ENCODE data around the gene ACAA2.

Gene ACAA2

DNA sequence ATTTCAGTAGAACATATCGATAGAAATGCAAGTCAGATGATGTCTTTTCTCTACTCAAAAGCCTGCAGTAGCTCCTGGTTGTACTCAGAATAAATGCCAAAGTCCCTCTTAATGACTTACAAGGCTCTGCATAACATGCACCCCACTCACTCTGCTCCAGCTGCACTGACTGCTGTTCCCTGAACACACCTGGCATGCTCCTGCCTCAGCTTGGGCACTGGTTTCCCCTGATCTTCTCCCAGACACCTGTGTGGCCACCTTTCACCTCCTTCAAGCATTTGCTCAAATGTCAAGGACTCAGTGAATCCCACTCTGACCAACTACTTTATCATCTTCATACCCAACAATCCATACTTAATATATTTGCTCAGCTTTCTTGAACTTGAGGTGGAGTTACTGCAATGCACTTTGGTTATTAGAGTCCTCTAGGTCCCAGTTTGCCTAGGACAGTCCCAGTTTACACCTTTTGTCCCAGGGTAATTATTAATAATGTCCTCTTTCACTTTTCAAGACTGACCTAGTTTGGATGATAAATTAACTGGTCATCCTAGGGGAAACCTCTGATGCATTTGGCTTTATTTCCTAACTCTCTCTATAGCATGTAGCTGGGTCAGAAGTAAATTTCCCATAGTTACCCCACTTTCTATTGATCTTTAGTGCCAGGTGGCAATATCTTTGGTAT is 44.1 kb downstream of the ACAA2 start:
- no peaks in the 10 kb centered on the region for H3K27me3 Mint-ChIP-seq
- H3K4me3 Mint-ChIP-seq: no peak overlapping the region
- no peaks in the 10 kb centered on the region for H3K4me1 Mint-ChIP-seq (ENCODE audit: low read depth)
- no peak overlapping the region for H3K27ac Mint-ChIP-seq
- peaks cover 3% of the 10 kb centered on the region for H3K9me3 Mint-ChIP-seq
- no peaks in the 10 kb centered on the region for H3K36me3 Mint-ChIP-seq (ENCODE audit: low read depth)

DNA sequence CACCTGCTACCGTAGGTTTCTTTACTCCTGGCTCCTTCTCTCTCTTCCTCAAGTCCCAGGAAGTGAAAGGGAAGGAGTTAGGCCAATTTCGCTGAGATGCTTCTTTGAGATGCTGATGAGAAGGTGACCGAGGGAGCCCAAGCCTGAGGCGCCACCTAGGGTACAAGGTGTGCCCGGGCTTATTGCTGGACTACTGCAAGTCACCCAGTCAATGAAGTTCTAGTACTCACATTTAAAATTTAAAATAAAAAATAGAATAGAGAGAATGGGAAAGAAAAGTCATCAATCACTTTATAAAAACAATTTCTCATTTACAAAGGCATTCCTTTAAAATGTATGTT is 45.3 kb downstream of the ACAA2 start:
- no peaks in the 10 kb centered on the region for H3K4me1 Mint-ChIP-seq (ENCODE audit: low read depth)
- no peaks in the 10 kb centered on the region for H3K36me3 Mint-ChIP-seq (ENCODE audit: low read depth)
- no peaks in the 10 kb centered on the region for H3K9me3 Mint-ChIP-seq
- H3K4me3 Mint-ChIP-seq: no peak overlapping the region
- H3K27me3 Mint-ChIP-seq: no peaks in the 10 kb centered on the region
- no peak overlapping the region for H3K27ac Mint-ChIP-seq

DNA sequence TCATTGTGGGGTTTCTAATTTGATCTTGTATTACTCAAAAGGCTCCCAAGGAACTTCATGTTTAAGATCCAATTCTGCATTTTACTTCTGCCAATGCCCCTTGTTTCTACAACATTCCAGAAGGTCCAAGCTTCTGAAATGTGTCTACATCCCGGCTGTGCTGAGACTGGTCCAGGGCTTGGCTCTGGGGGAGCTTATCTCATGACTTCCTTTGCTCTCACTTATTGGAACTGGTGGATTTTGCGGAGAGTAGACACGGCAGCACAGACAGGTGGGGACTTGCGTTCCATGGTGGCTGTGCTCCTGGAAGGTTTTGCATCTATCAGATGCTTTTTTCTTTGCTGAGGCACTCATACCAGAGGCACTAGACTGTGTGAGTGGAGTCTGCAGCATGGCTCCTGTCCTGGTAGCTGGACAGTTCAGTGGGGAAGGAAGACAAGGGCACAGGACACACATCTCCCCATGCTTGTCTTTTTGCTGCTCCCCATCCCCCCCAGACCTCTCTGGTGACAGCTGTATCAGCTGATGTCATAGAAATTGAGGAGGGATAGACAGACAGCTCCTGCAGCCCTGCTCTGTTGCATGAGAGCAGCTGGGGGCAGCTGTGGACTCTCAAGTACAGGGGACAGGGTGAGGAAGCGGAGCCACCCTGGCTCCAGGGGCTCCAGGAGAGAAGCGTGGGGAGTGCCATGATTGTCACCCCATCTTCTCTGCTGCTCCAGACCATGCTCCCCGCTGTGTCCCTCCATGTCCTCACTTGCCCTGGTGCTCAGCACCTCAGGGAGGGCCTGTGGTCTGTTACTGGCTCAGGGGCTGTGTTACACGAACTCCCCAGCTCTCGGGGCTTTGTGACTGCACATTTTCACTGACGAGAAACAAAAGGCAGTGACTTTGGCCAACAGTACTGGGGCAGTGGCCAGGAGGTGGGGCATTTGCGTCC is 46.0 kb downstream of the ACAA2 start:
- Mint-ChIP-seq H3K27ac (no peak overlapping the region), H3K4me3 (no peak overlapping the region), H3K27me3 (no peaks in the 10 kb centered on the region), H3K9me3 (no peaks in the 10 kb centered on the region), H3K4me1 (ENCODE audit: low read depth) (no peaks in the 10 kb centered on the region), H3K36me3 (ENCODE audit: low read depth) (no peaks in the 10 kb centered on the region)

DNA sequence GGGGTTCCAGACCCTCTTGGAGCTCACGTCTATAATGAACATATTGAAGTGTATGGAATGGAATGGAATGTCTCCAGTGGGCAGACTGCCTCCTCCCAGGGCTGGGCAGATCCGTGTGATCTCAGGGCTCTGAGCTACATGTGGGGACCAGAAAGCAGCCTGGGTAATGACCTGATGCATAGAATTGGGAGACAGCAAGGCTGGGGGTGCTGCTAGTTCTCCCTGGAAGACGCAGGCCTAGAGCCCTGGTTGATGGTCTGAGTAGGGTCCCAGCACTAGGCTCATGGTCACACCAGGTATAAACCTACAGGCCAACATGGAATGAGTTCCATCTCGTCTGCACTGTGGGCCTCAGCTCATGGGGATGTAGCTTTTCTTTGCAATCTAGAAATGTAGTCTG is 46.7 kb downstream of the ACAA2 start:
- Mint-ChIP-seq H3K27ac (no peak overlapping the region), H3K9me3 (no peaks in the 10 kb centered on the region), H3K4me1 (ENCODE audit: low read depth) (no peaks in the 10 kb centered on the region), H3K4me3 (no peak overlapping the region), H3K27me3 (no peaks in the 10 kb centered on the region), H3K36me3 (ENCODE audit: low read depth) (no peaks in the 10 kb centered on the region)

DNA sequence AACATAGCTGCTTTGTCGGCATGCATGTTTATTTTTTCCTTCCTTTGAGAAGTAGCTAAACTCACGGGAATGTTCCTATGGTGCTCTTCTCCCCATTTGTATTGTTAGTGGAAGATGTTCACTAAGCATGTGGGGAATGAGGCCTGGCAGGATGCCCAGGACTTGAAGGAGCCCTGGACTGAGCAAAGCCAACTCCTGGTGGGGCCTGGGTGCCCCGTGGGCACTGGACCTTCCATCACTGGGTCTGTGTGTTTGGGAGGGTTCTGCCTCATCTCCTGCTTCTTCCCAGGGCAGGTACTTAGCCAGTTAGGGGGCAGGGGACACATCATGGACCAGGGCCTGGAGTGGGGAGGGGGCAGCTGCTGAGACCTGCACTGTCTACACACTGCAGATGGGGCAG is 49.3 kb downstream of the ACAA2 start:
- H3K27ac Mint-ChIP-seq: no peak overlapping the region
- H3K9me3 Mint-ChIP-seq: no peaks in the 10 kb centered on the region
- H3K4me1 Mint-ChIP-seq (ENCODE audit: low read depth): no peaks in the 10 kb centered on the region
- no peaks in the 10 kb centered on the region for H3K36me3 Mint-ChIP-seq (ENCODE audit: low read depth)
- H3K4me3 Mint-ChIP-seq: no peak overlapping the region
- H3K27me3 Mint-ChIP-seq: no peaks in the 10 kb centered on the region

DNA sequence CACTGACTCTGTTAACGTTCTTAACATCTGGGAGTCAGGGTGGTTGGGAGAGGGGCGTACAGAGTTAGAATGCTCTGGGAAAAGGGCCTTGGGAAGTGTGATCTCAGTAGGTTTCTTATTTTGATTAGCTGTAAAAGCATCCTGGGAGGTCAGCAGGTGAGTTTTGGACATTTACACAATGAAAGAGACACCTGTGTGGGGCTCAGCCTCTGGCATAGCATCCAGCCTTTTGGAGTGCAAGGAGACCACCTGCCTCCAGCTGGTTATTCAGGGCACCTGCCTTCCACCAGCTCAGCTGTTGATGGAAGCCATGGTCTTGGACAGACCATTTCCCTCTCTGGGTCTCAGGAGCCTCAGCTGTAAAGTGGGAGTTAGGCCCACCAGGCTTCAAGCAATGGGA is 49.7 kb downstream of the ACAA2 start:
- H3K36me3 Mint-ChIP-seq (ENCODE audit: low read depth): no peaks in the 10 kb centered on the region
- H3K9me3 Mint-ChIP-seq: no peaks in the 10 kb centered on the region
- no peaks in the 10 kb centered on the region for H3K4me1 Mint-ChIP-seq (ENCODE audit: low read depth)
- no peak overlapping the region for H3K4me3 Mint-ChIP-seq
- no peaks in the 10 kb centered on the region for H3K27me3 Mint-ChIP-seq
- H3K27ac Mint-ChIP-seq: no peak overlapping the region

DNA sequence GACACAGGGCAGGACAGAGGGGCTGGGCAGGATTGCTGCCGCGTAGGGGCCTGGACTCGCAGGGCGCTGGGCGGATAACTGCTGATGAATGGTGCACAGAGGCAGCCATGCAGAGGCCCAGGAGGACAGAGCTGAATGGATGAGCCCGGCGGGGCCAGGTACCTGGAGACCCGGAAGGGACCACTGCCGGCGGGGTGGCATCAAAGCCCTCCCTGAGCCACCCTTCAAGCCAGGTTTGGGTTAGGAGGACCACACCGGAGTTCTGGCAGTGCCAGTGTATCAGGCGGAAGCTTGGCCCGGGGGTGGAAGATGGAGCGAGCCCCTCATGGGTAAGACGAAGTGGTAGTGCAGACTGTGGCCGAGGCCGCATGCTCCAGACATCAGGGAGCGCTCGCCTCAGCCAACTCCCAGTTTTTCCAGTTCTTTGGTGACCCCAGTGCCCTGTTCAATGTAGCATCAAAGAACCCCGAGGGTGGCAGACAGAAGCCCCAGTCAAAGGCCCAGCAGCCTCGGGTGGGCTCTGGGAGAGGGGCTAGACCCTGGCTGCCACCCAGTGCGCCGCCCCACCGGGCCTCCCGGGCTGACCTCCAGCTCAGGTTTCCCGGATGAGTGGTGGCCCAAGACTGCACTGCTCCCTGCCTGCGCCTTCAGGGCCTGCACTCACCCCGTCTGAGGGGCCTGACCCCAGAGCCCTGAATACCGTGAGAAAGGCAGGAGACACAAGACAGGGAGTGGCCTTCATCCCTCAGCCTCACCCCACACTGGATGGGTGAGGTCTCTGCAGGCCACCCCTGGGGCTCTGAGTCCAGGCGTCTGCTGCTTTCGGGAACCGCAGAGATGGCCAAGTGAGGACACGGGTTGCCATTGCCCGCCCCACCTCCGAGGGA is 50.9 kb downstream of the ACAA2 start:
- H3K9me3 Mint-ChIP-seq: no peaks in the 10 kb centered on the region
- H3K4me3 Mint-ChIP-seq: no peak overlapping the region
- H3K27ac Mint-ChIP-seq: no peak overlapping the region
- no peaks in the 10 kb centered on the region for H3K27me3 Mint-ChIP-seq
- no peaks in the 10 kb centered on the region for H3K36me3 Mint-ChIP-seq (ENCODE audit: low read depth)
- no peaks in the 10 kb centered on the region for H3K4me1 Mint-ChIP-seq (ENCODE audit: low read depth)

DNA sequence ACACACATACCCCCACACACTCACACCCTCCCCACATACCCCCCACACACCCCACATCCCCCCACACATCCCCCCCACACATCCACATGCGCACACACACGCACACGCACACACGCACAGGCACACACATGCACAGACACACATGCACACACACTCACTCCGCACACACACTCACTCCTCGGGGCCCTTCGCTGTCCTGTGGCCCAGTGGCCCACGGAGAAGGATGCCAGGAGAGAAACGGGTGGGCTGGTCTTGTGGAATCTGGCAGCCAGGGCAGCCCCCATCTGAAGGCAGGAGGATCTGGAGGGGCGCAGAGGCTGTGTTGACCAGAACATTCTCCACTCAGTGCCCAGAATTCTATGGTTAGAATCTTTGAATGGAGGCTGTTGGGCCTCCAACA is 51.6 kb downstream of the ACAA2 start:
- no peaks in the 10 kb centered on the region for H3K27me3 Mint-ChIP-seq
- H3K27ac Mint-ChIP-seq: no peak overlapping the region

DNA sequence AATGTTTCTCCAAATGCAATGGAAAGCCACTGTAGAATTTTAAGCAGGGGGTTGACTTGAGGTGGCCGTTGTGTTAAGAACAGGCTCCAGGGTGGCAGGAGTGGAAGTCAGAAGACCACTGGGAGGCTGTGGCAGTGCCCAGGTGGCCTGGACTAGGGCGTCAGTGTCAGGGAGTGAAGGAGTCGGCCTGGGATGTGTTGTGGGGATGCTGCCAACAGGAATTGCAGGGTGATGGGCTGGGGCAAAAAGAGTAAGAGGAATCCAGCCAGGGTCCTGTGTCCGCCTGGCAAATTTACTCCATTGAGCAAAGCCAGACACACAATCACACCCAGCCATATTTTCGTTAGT is 55.1 kb downstream of the ACAA2 start:
- Mint-ChIP-seq H3K27me3 (no peaks in the 10 kb centered on the region), H3K4me1 (ENCODE audit: low read depth) (no peaks in the 10 kb centered on the region), H3K9me3 (no peaks in the 10 kb centered on the region), H3K36me3 (ENCODE audit: low read depth) (no peaks in the 10 kb centered on the region), H3K4me3 (no peak overlapping the region), H3K27ac (no peak overlapping the region)

More for the DNA sequence above, 51.6 kb downstream of the ACAA2 start:
- Mint-ChIP-seq H3K4me3 (no peak overlapping the region), H3K9me3 (no peaks in the 10 kb centered on the region), H3K36me3 (ENCODE audit: low read depth) (no peaks in the 10 kb centered on the region), H3K4me1 (ENCODE audit: low read depth) (no peaks in the 10 kb centered on the region)

DNA sequence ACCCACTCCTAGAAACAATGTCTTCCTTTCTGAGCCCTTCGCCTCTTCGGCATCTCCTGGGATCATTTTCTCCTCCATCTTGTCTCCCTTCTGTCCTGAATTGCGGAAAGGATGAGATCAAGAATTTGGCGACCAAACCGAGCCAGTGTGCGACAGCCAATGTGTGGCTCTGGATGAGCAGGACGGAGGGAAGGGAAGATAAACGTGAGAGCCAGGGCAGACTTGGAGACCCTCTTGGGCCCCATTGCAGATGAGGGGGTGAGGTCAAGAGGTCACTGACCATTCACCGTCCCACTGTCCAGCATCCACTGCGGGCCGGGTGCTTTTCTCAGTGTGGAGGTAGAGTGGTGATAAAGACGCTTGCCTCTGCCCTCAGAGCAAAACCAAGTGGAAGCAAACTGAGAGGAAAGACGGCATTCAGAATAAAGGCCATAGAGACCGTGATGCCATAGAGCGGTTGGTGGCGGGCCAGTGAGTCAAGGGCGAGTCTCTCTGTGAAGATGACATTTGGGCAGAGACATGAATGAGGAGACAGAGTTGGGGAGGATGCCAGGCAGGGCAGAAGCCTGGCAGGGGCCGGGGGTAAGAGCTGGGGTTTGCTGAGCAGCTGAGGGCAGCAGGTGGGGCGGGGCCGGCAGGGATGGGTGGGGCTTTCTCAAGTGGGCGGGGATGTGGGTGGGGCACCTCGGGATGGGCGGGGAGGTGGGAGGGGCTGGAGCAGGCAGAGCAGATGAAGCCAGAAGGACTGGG is 55.6 kb downstream of the ACAA2 start:
- H3K27me3 Mint-ChIP-seq: no peaks in the 10 kb centered on the region
- no peak overlapping the region for H3K27ac Mint-ChIP-seq
- H3K4me3 Mint-ChIP-seq: no peak overlapping the region
- H3K36me3 Mint-ChIP-seq (ENCODE audit: low read depth): no peaks in the 10 kb centered on the region
- H3K4me1 Mint-ChIP-seq (ENCODE audit: low read depth): no peaks in the 10 kb centered on the region
- no peaks in the 10 kb centered on the region for H3K9me3 Mint-ChIP-seq

DNA sequence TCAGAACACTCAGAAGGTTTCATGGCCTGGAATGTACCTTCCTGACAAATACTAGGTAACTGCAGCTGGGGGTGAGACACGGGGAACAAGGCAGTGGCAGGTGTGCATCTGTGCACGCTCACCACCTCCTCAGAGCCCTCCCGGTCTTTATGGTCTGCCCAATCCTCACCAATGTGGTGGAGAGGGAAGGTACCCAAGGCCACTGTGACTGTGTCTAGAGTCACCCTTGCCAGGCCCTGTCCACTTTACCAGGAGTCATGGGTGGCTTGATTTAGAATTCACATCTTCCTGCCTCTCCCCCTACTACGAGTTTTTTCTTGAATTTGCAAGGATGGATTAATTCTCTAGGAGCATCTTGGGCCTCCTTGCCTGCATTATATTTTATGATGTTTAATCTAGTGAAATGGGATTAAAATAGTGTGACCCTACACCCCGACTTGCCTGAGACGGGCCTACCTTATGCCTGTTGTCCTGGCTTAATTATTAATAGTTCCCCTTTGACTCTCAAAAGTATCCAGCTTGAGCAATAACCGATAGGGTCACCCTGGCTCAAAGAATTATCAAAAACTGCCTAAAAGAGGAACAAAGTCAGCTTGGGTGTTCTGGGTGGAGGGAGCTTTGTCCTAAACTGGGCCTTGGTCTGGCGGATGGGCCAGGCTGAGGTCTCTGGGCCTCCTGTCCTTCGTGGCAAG is 56.5 kb downstream of the ACAA2 start:
- Mint-ChIP-seq H3K9me3 (no peaks in the 10 kb centered on the region), H3K27ac (no peak overlapping the region), H3K4me3 (no peak overlapping the region), H3K4me1 (ENCODE audit: low read depth) (peaks cover 5% of the 10 kb centered on the region), H3K27me3 (no peaks in the 10 kb centered on the region), H3K36me3 (ENCODE audit: low read depth) (no peaks in the 10 kb centered on the region)

DNA sequence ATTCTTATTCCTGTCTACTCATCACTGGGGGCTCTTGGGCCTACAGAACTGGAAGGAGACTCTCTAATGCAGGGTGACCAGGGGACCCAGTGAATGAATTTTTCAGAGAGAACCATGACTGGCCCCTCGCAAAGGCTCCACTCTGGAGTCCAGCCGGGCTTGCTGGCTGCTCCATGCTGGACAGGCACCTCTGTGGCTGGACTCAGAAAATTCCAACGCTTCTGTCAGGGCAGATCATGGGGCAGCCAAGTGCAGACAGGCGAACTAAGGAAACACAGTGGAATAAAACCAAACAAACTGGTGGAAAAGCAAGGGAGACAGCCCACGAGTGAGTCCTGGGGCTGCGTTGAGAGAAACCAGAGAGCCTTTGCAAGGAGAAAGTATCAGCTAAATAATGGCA is 57.2 kb downstream of the ACAA2 start:
- H3K27me3 Mint-ChIP-seq: no peaks in the 10 kb centered on the region
- H3K4me3 Mint-ChIP-seq: no peak overlapping the region
- no peaks in the 10 kb centered on the region for H3K9me3 Mint-ChIP-seq
- H3K36me3 Mint-ChIP-seq (ENCODE audit: low read depth): no peaks in the 10 kb centered on the region
- H3K4me1 Mint-ChIP-seq (ENCODE audit: low read depth): peaks cover 12% of the 10 kb centered on the region
- H3K27ac Mint-ChIP-seq: no peak overlapping the region

DNA sequence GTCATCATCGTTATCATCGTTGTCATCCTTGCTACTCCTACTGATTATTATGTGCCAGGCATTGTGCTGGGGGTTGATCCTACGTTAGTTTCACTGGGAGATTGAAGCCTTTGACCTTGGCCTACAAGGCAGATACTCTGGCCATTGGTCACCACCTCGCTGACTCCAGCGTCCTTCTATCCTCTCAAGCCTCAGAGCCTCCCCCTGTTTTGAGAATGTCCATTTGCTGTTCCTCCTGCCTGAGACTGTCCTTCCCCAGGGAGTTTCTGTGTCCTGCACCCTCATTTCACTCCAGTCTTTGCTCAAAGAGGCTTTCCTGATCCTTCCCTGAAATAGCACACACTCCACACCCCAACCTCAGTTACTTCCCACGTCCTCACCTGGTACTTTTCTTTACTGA is 57.8 kb downstream of the ACAA2 start:
- Mint-ChIP-seq H3K27ac (no peak overlapping the region), H3K27me3 (no peaks in the 10 kb centered on the region), H3K4me3 (no peak overlapping the region), H3K9me3 (no peaks in the 10 kb centered on the region), H3K36me3 (ENCODE audit: low read depth) (no peaks in the 10 kb centered on the region), H3K4me1 (ENCODE audit: low read depth) (peaks cover 12% of the 10 kb centered on the region)

DNA sequence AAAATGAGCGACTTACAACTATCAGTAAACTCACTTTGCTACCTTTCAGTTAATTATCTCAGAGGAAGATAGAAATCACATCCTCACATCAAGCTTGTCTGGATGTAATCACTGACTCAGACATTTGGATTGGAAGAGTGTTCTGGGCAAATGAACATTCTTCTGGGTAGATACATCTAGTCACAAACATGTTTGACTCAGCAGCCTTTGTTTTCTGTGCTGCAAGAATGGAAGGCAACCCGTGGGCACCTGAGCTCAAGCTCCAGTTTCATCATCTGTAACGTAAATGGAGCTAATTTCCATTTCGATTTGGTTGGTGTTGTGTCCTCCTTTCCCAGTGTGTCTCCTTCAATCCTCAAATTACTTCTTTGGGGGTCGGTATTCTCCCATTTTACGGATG is 58.5 kb downstream of the ACAA2 start:
- H3K27ac Mint-ChIP-seq: no peak overlapping the region
- no peaks in the 10 kb centered on the region for H3K27me3 Mint-ChIP-seq
- no peak overlapping the region for H3K4me3 Mint-ChIP-seq
- H3K36me3 Mint-ChIP-seq (ENCODE audit: low read depth): no peaks in the 10 kb centered on the region
- H3K4me1 Mint-ChIP-seq (ENCODE audit: low read depth): peaks cover 12% of the 10 kb centered on the region
- H3K9me3 Mint-ChIP-seq: no peaks in the 10 kb centered on the region
